Lung (tissue), 12 donors: ENCODE data around the gene FLVCR1. TPM values are rescaled to one million over a fixed set of nuclear protein-coding genes. Genes with fewer than 3 reads are reported as not detected.

Source experiments
- ATAC-seq: fragments of 200-7000 bp; cut with Tn5 transposase; one replicate; pipeline ENCODE4 v1.9.1; 2020; ENCODE audit warnings: moderate number of reproducible peaks; ENCODE audit not compliant: insufficient read depth, low FRiP score
- DNase-seq, 3 donors: peaks; one replicate each; pipeline ENCODE4 v3.0.0-alpha.2; 2013 to 2017
- H3K27ac ChIP-seq, 2 donors: one replicate each; pipeline ENCODE4 v1.5.1; 2013; ENCODE audit warnings: mild to moderate bottlenecking in 2 of 2, moderate library complexity in 2 of 2, control low read depth in 1 of 2, inconsistent platforms in 1 of 2, low read depth in 1 of 2, low read length in 1 of 2
- H3K27me3 ChIP-seq, 3 donors: one replicate each; pipeline ENCODE4 v1.5.1; 2013; ENCODE audit warnings: low read length in 2 of 3; ENCODE audit not compliant: control insufficient read depth in 3 of 3, insufficient read depth in 3 of 3
- H3K36me3 ChIP-seq, 4 donors: one replicate each; pipeline ENCODE4 v1.5.1; 2013; ENCODE audit warnings: low read length in 4 of 4, mild to moderate bottlenecking in 1 of 4, moderate library complexity in 1 of 4; ENCODE audit not compliant: control insufficient read depth in 4 of 4, insufficient read depth in 4 of 4
- H3K4me1 ChIP-seq, 5 donors: one replicate each; pipeline ENCODE4 v1.5.1; 2013; ENCODE audit warnings: low read length in 5 of 5, mild to moderate bottlenecking in 2 of 5, moderate library complexity in 1 of 5; ENCODE audit not compliant: control insufficient read depth in 5 of 5, insufficient read depth in 5 of 5
- H3K4me3 ChIP-seq: one replicate; pipeline ENCODE4 v1.5.1; 2013; ENCODE audit warnings: mild to moderate bottlenecking, control low read depth, moderate library complexity
- H3K9ac ChIP-seq, 2 donors: one replicate each; pipeline ENCODE4 v1.5.1; 2013; ENCODE audit warnings: low read length in 2 of 2, control low read depth in 1 of 2; ENCODE audit not compliant: insufficient read depth in 1 of 2
- H3K9me3 ChIP-seq, 4 donors: one replicate each; pipeline ENCODE4 v1.5.1; 2013; ENCODE audit warnings: low read length in 3 of 4, mild to moderate bottlenecking in 1 of 4, moderate library complexity in 1 of 4; ENCODE audit not compliant: control insufficient read depth in 4 of 4, insufficient read depth in 3 of 4
- CTCF ChIP-seq: IDR thresholded peaks from 2 replicates; pipeline ENCODE4 v1.5.1; 2012; ENCODE audit warnings: mild to moderate bottlenecking; ENCODE audit errors: control extremely low read depth, extremely low read depth
- whole genome bisulfite sequencing, 2 donors: extraction: QIAGEN DNeasy Blood & Tissue Kit; methylation state at CpG; one replicate each; pipeline ENCODE4 v1.1.7; 2013; 5-methylcytosine and 5-hydroxymethylcytosine counted together
- polyA plus RNA-seq, 2 donors: library from polyadenylated mRNA; stranded (reverse); fragments of 200-250 nt; gene quantifications; one replicate each; pipeline ENCODE4 v1.2.1, GENCODE V29; 2013
- total RNA-seq, 2 donors: library from RNA; depleted of rRNA in 1 of 2; stranded (reverse); fragments of >200 nt in 1 of 2; gene quantifications; one replicate each; pipeline ENCODE4 v1.2.1, GENCODE V29; 2014 to 2021
- donor health status: control.
- donor health status: control.
- donor health status: Bipolar disorder and iron deficiency.
- donor health status: healthy.
- donor health status: DM: yes; HTN: yes; CAD: no.

Gene FLVCR1
- total and polyA plus RNA-seq, 4 donors: 4.5 to 17.4 (median 6.6) TPM

- Histone ChIP-seq H3K27ac (no peak overlapping the region), H3K4me3 (no peak overlapping the region), H3K27me3 (no peaks in the 10 kb centered on the region), H3K9me3 (peaks cover 0 to 2% (median under 1%) of the 10 kb centered on the region in 4 donors), H3K4me1 (peaks cover 0 to 6% (median 0%) of the 10 kb centered on the region in 5 donors), H3K36me3 (no peaks in the 10 kb centered on the region), H3K9ac (no peak overlapping the region)
- ATAC-seq (no peak), DNase-seq (no peak)
- 91 to 97% methylated on average over 7 of the region's 7 CpGs for WGBS, 2 donors
- no peak for TF ChIP-seq CTCF
Observed at GRCh38 chr1:212935387-212935981, 77.4 kb downstream of the FLVCR1 start.

GRCh38 chr1:212937034-212937433 lies 79.0 kb downstream of the FLVCR1 start:
- Histone ChIP-seq H3K9ac (no peak overlapping the region), H3K4me1 (peaks cover 0 to 6% (median 0%) of the 10 kb centered on the region in 5 donors), H3K4me3 (no peak overlapping the region), H3K27ac (no peak overlapping the region), H3K36me3 (no peaks in the 10 kb centered on the region), H3K9me3 (peaks cover 0 to 2% (median under 1%) of the 10 kb centered on the region in 4 donors), H3K27me3 (no peaks in the 10 kb centered on the region)
- WGBS, 2 donors: 96% methylated on average over 3 of the region's 3 CpGs
- ATAC-seq: no peak
- TF ChIP-seq CTCF: no peak
- no peak for DNase-seq

- Histone ChIP-seq H3K27ac (no peak overlapping the region), H3K36me3 (no peaks in the 10 kb centered on the region), H3K4me3 (no peak overlapping the region), H3K9ac (no peak overlapping the region), H3K27me3 (no peaks in the 10 kb centered on the region), H3K9me3 (peaks cover 0 to 2% (median 2%) of the 10 kb centered on the region in 4 donors), H3K4me1 (peaks cover 0 to 6% (median 0%) of the 10 kb centered on the region in 5 donors)
- ATAC-seq: no peak
- no peak for TF ChIP-seq CTCF
- WGBS, 2 donors: 91 to 94% methylated on average over 6 of the region's 6 CpGs
- no peak for DNase-seq
Observed at GRCh38 chr1:212938846-212939245, 80.8 kb downstream of the FLVCR1 start.

- DNase-seq (no peak), ATAC-seq (no peak)
- no peak overlapping the region for H3K9ac ChIP-seq
- no peak overlapping the region for H3K4me3 ChIP-seq
- no peak overlapping the region for H3K27ac ChIP-seq
- H3K27me3 ChIP-seq: no peaks in the 10 kb centered on the region
- peaks cover 0 to 2% (median 2%) of the 10 kb centered on the region in 4 donors for H3K9me3 ChIP-seq
- WGBS, 2 donors: 89 to 90% methylated on average over 1 of the region's 1 CpG
- no peaks in the 10 kb centered on the region for H3K36me3 ChIP-seq
- H3K4me1 ChIP-seq: peaks cover 0 to 6% (median 0%) of the 10 kb centered on the region in 5 donors
- TF ChIP-seq CTCF: no peak
Observed at GRCh38 chr1:212941452-212941851, 83.4 kb downstream of the FLVCR1 start.
